HEK293 (cell line): ENCODE data around the gene ANAPC16.
A peak's percentile ranks its signal among the peaks of the same experiment; 100 is the strongest.
"Not testable (repeated sequence)": the region's sequence is repeated elsewhere in the genome, so short reads cannot be mapped to it uniquely, and the experiment has no call there.

Experiments used
- CTCF ChIA-PET: fragments of 350-600 bp; formaldehyde crosslinking; extraction: SDS; loops from one replicate; lab custom pipeline; 2021; ENCODE audit warnings: antibody characterized with exemption; lab: Yijun Ruan, JAX
- POLR2A ChIA-PET: fragments of 300-600 bp; formaldehyde crosslinking; extraction: SDS; loops from one replicate; lab custom pipeline; 2020; ENCODE audit warnings: antibody characterized with exemption, inconsistent platforms; lab: Yijun Ruan, JAX
- H3K27ac ChIP-seq: fragments of 200-500 bp; sonication (Bioruptor generic); 2 replicates; pipeline ENCODE4 v1.5.1; 2014; ENCODE audit warnings: low read depth, low read length, control low read depth, inconsistent platforms; ENCODE audit errors: extremely low read depth
- H3K36me3 ChIP-seq, 2 experiments: fragments of 200-500 bp in 1 of 2; sonication (Bioruptor generic) in 1 of 2; 1 replicate in 1 of 2; 2 replicates in 1 of 2; pipeline ENCODE4 v1.5.1; 2014 to 2017; ENCODE audit warnings: inconsistent platforms in 2 of 2, low read length in 2 of 2; ENCODE audit not compliant: control insufficient read depth in 2 of 2, insufficient read depth in 1 of 2
- H3K4me1 ChIP-seq: fragments of 200-500 bp; sonication (Bioruptor generic); 2 replicates; pipeline ENCODE4 v1.5.1; 2014; ENCODE audit warnings: mild to moderate bottlenecking, low read length, inconsistent platforms; ENCODE audit not compliant: control insufficient read depth, insufficient read depth
- H3K4me3 ChIP-seq: 2 replicates; pipeline ENCODE4 v1.5.1; 2011; ENCODE audit warnings: low read depth, mild to moderate bottlenecking, control low read depth, low read length, moderate library complexity
- H3K9me3 ChIP-seq: fragments of 200-500 bp; sonication (Bioruptor generic); 2 replicates; pipeline ENCODE4 v1.5.1; 2014; ENCODE audit warnings: low read depth, low read length, inconsistent platforms; ENCODE audit not compliant: control insufficient read depth, insufficient read depth
- GLIS2 ChIP-seq: fragments of 450-650 bp; formaldehyde crosslinking; IDR thresholded peaks from 2 replicates; pipeline ENCODE4 v1.5.1; 2016; ENCODE audit warnings: missing biosample characterization, missing genetic modification characterization
- IKZF3 ChIP-seq: fragments of 450-650 bp; IDR thresholded peaks from 2 replicates; pipeline ENCODE4 v1.5.0; 2018; ENCODE audit warnings: missing biosample characterization, mild to moderate bottlenecking, missing genetic modification characterization, moderate library complexity
- KLF10 ChIP-seq: fragments of 450-650 bp; IDR thresholded peaks from 2 replicates; pipeline ENCODE4 v1.5.1; 2018; ENCODE audit warnings: missing biosample characterization, mild to moderate bottlenecking, missing genetic modification characterization
- ZBTB7A ChIP-seq: fragments of 450-650 bp; formaldehyde crosslinking; IDR thresholded peaks from 2 replicates; pipeline ENCODE4 v1.5.1; 2016; ENCODE audit warnings: low read depth, missing biosample characterization, missing genetic modification characterization
- ZEB2 ChIP-seq: fragments of 450-650 bp; formaldehyde crosslinking; IDR thresholded peaks from 2 replicates; pipeline ENCODE4 v1.5.1; 2016; ENCODE audit warnings: missing biosample characterization, missing genetic modification characterization
- ZFP3 ChIP-seq: fragments of 450-650 bp; formaldehyde crosslinking; IDR thresholded peaks from 2 replicates; pipeline ENCODE4 v1.5.1; 2016; ENCODE audit warnings: low read depth, missing biosample characterization, missing genetic modification characterization
- ZIC2 ChIP-seq: fragments of 450-650 bp; formaldehyde crosslinking; IDR thresholded peaks from 2 replicates; pipeline ENCODE4 v1.5.1; 2016; ENCODE audit warnings: missing biosample characterization, missing genetic modification characterization
- ZNF121 ChIP-seq: fragments of 450-650 bp; formaldehyde crosslinking; IDR thresholded peaks from 2 replicates; pipeline ENCODE4 v1.5.1; 2016; ENCODE audit warnings: missing biosample characterization, missing genetic modification characterization
- ZNF354C ChIP-seq: fragments of 450-650 bp; formaldehyde crosslinking; IDR thresholded peaks from 2 replicates; pipeline ENCODE4 v1.5.1; 2016; ENCODE audit warnings: missing biosample characterization, missing genetic modification characterization, low read depth, borderline replicate concordance
- ZNF366 ChIP-seq: fragments of 450-650 bp; formaldehyde crosslinking; conservative IDR thresholded peaks from 2 replicates; pipeline ENCODE4 v1.5.1; 2016; ENCODE audit warnings: missing biosample characterization, missing genetic modification characterization
- ZNF416 ChIP-seq: fragments of 450-650 bp; formaldehyde crosslinking; IDR thresholded peaks from 2 replicates; pipeline ENCODE4 v1.5.1; 2016; ENCODE audit warnings: missing biosample characterization, missing genetic modification characterization
- TF ChIP-seq, protein P1 (sequence below): fragments of 450-650 bp; formaldehyde crosslinking; IDR thresholded peaks from 2 replicates; pipeline ENCODE4 v1.5.1; 2016; ENCODE audit warnings: missing biosample characterization, missing genetic modification characterization
- TF ChIP-seq, protein P2 (sequence below): fragments of 450-650 bp; formaldehyde crosslinking; IDR thresholded peaks from 2 replicates; pipeline ENCODE4 v1.5.1; 2016; ENCODE audit warnings: missing biosample characterization, missing genetic modification characterization
- TF ChIP-seq, protein P3 (sequence below): fragments of 450-650 bp; formaldehyde crosslinking; IDR thresholded peaks from 2 replicates; pipeline ENCODE4 v1.5.1; 2016; ENCODE audit warnings: missing biosample characterization, missing genetic modification characterization
- TF ChIP-seq, protein P4 (sequence below): fragments of 450-650 bp; formaldehyde crosslinking; IDR thresholded peaks from 2 replicates; pipeline ENCODE4 v1.5.1; 2017; ENCODE audit warnings: missing biosample characterization, missing genetic modification characterization

ANAPC16 gene

DNA sequence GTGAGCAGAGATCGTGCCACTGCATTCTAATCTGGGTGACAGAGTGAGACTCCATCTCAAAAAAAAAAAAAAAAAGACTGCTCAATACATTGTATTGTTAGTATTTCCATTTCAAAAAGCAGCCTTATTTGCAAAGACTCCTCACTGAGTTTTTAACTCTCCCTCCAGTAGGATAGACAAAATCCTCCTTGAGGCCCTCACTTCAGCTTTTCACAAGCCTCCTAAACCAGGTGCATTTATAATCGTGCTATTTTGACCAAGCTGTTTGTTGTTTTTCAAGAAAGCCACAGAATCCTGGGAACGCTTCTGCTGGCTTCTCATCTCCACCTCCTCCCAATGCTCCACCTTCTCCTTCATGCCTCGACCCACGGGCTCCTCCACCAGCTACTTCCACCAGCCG lies 51.6 kb downstream of the ANAPC16 start:
- Histone ChIP-seq H3K36me3 (no peaks in the 10 kb centered on the region), H3K9me3 (no peaks in the 10 kb centered on the region), H3K4me1 (peaks cover 10% of the 10 kb centered on the region; the same call in 1 of the 2 replicates), H3K27ac (no peak overlapping the region; the same call in 1 of the 2 replicates), H3K4me3 (no peak overlapping the region)
- CTCF ChIA-PET = interaction anchor here (0.5 kb wide), 1 partner anchor 375 kb away, joined by 3 read pairs; no protein-coding TSS in a partner anchor
- POLR2A ChIA-PET = no interaction called here
- no peak for TF ChIP-seq ZEB2 (tag by site-specific recombination)
- 0 out of 2 replicates have a peak, but pooled peaks have one; percentile 40 for TF ChIP-seq IKZF3
- no peak for TF ChIP-seq ZFP3
- TF ChIP-seq, protein P1, sequence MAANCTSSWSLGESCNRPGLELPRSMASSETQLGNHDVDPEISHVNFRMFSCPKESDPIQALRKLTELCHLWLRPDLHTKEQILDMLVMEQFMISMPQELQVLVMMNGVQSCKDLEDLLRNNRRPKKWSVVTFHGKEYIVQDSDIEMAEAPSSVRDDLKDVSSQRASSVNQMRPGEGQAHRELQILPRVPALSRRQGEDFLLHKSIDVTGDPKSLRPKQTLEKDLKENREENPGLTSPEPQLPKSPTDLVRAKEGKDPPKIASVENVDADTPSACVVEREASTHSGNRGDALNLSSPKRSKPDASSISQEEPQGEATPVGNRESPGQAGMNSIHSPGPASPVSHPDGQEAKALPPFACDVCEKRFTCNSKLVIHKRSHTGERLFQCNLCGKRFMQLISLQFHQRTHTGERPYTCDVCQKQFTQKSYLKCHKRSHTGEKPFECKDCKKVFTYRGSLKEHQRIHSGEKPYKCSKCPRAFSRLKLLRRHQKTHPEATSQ = no peak
- no peak for TF ChIP-seq KLF10

DNA sequence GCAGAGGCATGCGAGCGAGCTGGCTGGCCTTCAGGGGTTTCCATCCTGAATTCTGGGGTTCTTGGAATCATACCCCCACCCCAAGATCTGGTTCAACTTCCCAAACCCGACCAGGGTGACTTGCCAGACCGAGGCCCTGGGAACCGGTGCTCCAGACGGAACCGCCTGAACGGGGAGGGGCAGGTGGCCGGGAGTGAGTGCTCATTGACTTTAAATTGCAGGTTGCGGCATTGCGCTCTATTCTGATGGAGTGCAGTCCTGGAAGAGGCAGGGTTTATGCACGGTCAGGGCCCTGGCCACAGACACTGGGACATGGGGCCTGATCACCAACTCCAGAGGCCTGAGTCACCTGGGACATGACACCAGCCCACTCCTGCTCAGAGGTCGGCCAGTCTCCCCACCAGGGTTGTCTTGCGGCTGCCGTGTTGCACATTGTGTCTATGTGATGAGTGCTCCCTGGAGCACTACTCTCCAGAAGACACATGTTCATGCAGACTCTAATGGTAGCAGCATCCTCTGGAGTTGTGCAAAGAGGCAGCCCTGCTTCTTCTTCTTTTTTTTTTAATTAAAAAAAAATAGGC lies 52.1 kb downstream of the ANAPC16 start:
- CTCF ChIA-PET = interaction anchor here (0.5 to 0.6 kb wide), 2 partner anchors 85 to 375 kb away, joined by 3 to 4 read pairs; no protein-coding TSS in a partner anchor
- Histone ChIP-seq H3K9me3 (no peaks in the 10 kb centered on the region), H3K27ac (no peak overlapping the region; the same call in 1 of the 2 replicates), H3K4me1 (peaks cover 13% of the 10 kb centered on the region; the same call in 1 of the 2 replicates), H3K4me3 (no peak overlapping the region), H3K36me3 (no peaks in the 10 kb centered on the region)
- POLR2A ChIA-PET = no interaction called here
- TF ChIP-seq ZNF354C (tag by site-specific recombination) (no peak), ZIC2 (tag by site-specific recombination) (no peak), GLIS2 (tag by site-specific recombination) (no peak), ZBTB7A (tag by site-specific recombination) (no peak), ZNF416 (tag by site-specific recombination) (no peak)

DNA sequence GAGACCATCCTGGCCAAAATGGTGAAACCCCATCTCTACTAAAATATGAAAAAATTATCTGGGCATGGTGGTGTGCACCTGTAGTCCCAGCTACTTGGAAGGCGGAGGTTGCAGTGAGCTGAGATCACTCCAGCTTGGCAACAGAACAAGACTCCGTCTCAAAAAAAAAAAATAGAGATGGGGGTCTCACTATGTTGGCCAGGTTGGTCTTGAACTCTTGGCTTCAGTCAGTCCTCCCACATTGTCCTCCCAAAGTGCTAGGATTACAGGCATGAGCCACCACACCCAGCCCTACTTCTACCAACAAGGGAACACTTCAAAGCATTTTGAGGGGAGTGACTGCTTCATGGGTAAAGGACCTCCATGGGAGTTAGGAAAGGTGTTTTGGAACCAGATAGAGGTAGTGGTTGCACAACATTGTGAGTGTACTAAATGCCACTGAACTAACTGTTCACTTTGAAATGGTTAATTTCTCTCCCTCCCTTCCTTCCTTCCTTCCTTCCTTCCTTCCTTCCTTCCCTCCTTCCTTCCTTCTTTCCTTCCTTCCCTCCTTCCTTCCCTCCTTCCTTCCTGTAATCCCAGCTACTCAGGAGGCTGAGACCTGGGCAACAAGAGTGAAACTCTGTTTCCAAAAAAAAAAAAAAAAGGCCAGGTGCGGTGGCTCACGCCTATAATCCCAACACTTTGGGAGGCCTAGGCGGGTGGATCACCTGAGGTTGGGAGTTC lies 52.8 kb downstream of the ANAPC16 start:
- not testable (repeated sequence) for H3K4me1 ChIP-seq, H3K27ac ChIP-seq, H3K36me3 ChIP-seq, H3K4me3 ChIP-seq, H3K9me3 ChIP-seq
- CTCF ChIA-PET = interaction anchor here (0.5 to 1.0 kb wide), 4 partner anchors 58 to 761 kb away, joined by 3 to 4 read pairs (median 3); no protein-coding TSS in a partner anchor
- POLR2A ChIA-PET = interaction anchor here (0.6 kb wide), 1 partner anchor 417 kb away, joined by 4 read pairs; no protein-coding TSS in a partner anchor
- TF ChIP-seq IKZF3 = peak; percentile 58; the same call in 1 of the 2 replicates
- peak; percentile 97 for TF ChIP-seq ZNF366 (tag by site-specific recombination)
- peak; percentile 90 for TF ChIP-seq ZNF121 (tag by site-specific recombination)

DNA sequence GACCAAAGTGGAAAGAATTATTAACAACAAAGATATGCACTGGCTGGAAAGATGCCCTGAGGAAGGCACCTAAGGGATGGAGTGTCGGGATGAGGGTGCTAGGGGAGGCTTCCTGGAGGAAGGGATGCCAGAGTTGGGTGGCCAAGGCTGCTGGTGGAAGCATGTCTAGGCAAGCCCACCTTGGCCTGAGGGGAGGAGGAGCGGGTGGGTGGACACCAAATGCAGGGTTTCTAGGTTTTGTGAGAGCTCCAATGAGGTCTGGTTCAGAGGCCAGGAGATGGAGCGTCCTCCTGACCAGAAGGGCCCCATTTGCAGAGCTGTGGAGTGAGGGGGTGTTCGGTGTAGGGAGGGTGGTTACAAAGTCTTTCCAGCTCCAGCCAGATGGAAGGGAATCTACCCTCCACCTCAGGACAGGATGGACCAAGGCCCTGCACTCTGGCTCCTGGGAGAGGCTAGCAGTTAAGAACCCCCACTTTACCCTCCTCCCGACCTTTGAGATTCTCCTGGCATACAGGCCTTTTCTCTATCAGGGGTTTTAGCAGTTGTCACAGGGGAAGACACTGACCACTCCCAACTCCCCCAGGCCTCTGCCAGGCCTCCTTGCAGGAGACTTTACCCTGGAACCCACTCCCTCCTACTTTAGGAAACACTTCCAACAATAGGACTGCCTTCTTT lies 54.9 kb downstream of the ANAPC16 start:
- Histone ChIP-seq H3K36me3 (peaks cover 0 to 13% of the 10 kb centered on the region in 2 experiments; a peak in 1 of 3 replicates), H3K4me1 (peaks cover 7% of the 10 kb centered on the region; the same call in 1 of the 2 replicates), H3K4me3 (no peak overlapping the region), H3K9me3 (no peaks in the 10 kb centered on the region), H3K27ac (peak overlapping the region; percentile 38; the same call in 1 of the 2 replicates)
- ChIA-PET POLR2A (interaction anchor here (1.3 to 2.0 kb wide), 2 partner anchors 10 to 61 kb away, joined by 3 to 15 read pairs; no protein-coding TSS in a partner anchor), CTCF (interaction anchor here (0.6 to 0.9 kb wide), 2 partner anchors 10 to 27 kb away, joined by 3 to 4 read pairs; no protein-coding TSS in a partner anchor)
- TF ChIP-seq, protein P2, sequence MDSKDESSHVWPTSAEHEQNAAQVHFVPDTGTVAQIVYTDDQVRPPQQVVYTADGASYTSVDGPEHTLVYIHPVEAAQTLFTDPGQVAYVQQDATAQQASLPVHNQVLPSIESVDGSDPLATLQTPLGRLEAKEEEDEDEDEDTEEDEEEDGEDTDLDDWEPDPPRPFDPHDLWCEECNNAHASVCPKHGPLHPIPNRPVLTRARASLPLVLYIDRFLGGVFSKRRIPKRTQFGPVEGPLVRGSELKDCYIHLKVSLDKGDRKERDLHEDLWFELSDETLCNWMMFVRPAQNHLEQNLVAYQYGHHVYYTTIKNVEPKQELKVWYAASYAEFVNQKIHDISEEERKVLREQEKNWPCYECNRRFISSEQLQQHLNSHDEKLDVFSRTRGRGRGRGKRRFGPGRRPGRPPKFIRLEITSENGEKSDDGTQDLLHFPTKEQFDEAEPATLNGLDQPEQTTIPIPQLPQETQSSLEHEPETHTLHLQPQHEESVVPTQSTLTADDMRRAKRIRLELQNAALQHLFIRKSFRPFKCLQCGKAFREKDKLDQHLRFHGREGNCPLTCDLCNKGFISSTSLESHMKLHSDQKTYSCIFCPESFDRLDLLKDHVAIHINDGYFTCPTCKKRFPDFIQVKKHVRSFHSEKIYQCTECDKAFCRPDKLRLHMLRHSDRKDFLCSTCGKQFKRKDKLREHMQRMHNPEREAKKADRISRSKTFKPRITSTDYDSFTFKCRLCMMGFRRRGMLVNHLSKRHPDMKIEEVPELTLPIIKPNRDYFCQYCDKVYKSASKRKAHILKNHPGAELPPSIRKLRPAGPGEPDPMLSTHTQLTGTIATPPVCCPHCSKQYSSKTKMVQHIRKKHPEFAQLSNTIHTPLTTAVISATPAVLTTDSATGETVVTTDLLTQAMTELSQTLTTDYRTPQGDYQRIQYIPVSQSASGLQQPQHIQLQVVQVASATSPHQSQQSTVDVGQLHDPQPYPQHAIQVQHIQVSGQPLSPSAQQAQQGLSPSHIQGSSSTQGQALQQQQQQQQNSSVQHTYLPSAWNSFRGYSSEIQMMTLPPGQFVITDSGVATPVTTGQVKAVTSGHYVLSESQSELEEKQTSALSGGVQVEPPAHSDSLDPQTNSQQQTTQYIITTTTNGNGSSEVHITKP (tag by site-specific recombination) = peak; percentile 81
- TF ChIP-seq, protein P3, sequence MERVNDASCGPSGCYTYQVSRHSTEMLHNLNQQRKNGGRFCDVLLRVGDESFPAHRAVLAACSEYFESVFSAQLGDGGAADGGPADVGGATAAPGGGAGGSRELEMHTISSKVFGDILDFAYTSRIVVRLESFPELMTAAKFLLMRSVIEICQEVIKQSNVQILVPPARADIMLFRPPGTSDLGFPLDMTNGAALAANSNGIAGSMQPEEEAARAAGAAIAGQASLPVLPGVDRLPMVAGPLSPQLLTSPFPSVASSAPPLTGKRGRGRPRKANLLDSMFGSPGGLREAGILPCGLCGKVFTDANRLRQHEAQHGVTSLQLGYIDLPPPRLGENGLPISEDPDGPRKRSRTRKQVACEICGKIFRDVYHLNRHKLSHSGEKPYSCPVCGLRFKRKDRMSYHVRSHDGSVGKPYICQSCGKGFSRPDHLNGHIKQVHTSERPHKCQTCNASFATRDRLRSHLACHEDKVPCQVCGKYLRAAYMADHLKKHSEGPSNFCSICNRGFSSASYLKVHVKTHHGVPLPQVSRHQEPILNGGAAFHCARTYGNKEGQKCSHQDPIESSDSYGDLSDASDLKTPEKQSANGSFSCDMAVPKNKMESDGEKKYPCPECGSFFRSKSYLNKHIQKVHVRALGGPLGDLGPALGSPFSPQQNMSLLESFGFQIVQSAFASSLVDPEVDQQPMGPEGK = peak; percentile 37; the same call in 1 of the 2 replicates
- TF ChIP-seq, protein P4, sequence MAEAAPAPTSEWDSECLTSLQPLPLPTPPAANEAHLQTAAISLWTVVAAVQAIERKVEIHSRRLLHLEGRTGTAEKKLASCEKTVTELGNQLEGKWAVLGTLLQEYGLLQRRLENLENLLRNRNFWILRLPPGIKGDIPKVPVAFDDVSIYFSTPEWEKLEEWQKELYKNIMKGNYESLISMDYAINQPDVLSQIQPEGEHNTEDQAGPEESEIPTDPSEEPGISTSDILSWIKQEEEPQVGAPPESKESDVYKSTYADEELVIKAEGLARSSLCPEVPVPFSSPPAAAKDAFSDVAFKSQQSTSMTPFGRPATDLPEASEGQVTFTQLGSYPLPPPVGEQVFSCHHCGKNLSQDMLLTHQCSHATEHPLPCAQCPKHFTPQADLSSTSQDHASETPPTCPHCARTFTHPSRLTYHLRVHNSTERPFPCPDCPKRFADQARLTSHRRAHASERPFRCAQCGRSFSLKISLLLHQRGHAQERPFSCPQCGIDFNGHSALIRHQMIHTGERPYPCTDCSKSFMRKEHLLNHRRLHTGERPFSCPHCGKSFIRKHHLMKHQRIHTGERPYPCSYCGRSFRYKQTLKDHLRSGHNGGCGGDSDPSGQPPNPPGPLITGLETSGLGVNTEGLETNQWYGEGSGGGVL (tag by site-specific recombination) = peak; percentile 63
